ENCODE data around the gene SUFU.

Gene SUFU

GRCh38 chr10:102631525-102632393 lies 128.0 kb downstream of the SUFU start:
- H3K4me3 ChIP-seq (ENCODE audit: low read depth, low read length) = no peak overlapping the region

DNA sequence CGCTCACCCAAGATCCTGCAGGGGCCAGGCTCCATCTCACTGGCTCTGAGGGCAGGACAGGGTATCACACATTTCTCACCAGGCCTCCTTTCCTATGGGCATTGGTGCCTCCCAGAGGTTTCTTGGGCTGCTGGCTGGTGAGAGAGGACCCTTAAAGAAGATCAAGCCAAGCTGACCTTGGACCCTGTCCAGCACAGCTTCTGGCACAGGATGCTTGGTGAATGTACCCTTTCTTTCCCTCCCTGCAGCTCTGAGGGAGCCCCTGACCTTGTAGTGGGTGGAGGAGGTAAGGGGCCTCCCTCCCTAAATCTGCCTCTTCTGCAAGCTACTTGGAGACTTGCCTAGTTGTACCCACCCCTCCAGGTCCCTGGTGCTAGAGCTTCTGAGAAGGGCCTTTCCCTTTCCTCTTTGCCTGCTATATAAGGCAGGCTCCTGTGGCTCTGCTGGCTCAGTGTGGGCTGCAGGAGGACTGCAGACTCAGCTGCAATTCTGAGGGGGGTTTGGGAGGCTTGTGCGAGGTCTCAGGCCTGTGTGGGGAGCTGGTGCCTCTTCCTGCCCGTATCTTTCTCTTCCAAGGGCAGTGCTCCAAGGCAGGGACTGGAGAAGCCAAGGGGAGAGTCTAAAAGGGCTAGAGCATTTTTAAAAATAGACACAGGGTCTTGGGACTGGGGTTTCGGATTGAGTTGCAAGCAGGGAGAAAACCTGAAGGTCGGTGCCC lies 128.8 kb downstream of the SUFU start:
- H3K4me3 ChIP-seq (ENCODE audit: low read depth, low read length) = no peak overlapping the region

- H3K4me3 ChIP-seq (ENCODE audit: low read depth, low read length) = no peak overlapping the region
Measured at GRCh38 chr10:102633287-102633686, 129.5 kb downstream of the SUFU start.

DNA sequence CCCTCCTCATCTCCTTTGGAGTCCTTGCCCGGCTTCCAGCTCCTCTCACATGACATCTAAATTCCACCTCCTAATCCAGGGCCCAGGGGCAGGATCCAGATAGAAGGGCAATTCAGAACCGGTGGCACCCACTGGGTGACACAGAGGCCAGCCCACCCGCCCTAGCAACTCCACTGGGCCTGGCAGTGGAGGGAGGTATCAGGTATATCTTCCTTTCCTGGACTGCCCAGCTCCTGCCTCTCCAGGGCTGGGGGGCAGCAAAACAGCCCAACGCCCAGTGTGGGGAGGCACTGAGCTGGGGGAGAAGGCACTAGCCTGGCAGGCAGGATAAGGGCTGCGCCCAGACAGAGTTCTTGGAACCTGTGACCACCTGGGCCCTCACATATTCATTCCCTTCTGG lies 130.1 kb downstream of the SUFU start:
- no peak overlapping the region for H3K4me3 ChIP-seq (ENCODE audit: low read depth, low read length)

DNA sequence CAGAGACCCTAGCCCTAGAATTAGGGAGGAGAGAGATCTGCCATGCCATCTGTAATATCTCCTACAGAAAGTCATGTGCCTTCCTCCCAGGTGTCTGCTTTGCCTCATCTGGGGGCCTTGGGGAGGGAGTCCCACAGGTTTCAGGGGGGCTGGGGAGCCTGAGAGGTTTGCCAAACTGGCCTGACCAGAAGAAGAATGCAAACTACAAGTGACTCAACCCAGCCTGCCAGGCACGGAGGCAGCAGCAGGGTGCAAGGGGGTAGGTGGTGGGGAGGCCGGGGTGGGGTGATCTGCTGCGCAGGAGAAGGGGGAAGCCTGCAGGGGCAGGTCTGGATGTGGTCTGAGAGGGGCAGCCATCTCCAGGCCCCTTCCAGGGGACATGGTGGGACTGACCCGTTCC lies 130.9 kb downstream of the SUFU start:
- H3K4me3 ChIP-seq (ENCODE audit: low read depth, low read length) = no peak overlapping the region

GRCh38 chr10:102635377-102635776 lies 131.6 kb downstream of the SUFU start:
- no peak overlapping the region for H3K4me3 ChIP-seq (ENCODE audit: low read depth, low read length)

DNA sequence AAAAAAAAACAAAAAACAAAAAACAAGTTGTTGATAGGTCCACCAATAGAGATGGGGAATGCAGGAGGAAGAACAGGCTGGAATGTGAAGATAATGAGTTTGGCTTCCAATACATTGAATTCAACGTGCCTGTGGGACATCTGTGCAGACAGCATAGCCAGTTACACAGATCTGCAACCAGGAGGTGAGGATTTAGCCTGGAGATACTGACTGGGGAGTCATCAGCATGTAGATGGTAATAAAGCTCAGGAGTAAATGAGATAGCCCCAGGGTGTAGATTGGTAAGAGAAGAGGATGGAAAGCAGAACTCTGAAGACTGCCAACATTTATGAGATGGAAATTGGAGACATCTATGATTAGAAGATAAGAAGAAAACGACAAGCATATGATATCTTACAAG lies 135.8 kb downstream of the SUFU start:
- no peak overlapping the region for H3K4me3 ChIP-seq (ENCODE audit: low read depth, low read length)

DNA sequence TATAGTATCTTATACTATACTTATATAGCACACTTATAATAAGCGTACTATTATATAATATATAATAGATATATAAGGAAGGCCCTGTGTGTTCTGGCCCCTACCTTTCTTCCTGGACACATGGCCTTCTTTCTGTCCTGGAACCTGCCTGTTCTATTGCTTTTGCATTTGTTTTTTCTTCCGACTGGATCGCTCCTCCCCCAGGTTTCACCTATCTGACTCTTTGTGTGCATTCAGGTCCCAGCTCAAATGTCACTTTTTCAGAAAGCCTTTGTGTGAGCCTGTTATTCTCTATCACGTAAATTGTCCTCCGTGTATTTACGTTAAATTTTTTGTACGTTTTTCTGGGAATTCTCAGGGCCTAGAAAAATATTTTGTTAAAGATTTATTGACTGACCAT lies 137.6 kb downstream of the SUFU start:
- peak overlapping the region; percentile 62 for H3K4me3 ChIP-seq (ENCODE audit: low read depth, low read length)

DNA sequence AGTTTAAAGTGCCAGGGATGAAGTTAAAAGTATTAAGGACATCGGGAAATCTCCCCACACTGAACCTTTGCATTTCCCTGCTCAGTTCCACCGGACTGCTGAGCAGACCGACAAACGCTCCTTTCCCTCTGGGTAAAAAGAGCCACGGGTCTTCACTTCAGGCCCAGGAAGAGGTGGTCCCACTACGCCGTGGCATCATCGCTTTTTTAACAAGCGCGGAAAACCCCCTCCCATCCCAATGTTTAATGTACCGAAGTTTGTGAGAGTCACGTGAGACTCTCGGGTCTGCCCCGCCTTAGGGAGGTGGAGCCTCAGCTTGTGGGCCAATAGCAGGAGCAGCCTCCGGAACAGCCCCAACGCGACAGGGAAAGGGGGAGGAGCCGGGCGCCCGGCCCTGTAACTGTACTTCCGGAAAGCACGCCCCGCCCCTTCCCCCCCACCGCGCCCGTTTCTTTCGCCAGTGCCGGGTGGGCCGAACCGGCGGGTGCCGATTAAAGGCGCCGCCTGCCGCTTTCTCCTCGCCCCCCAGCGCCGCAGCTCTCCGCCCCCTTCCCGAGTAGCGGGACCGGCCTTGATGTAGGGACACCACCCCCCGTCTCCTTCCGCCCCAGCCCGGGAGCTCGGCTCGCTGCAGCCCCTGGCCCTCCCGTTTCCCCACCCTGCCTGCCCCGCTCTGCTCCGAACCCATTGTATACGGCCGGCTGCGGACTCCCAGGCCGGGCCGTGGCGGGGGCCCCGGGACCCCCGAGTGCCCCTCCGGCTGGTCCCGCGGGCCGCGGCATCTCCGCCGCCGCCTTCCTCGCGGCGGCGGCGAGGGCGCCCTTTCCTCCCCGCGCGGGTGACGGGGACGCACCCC lies 138.3 kb downstream of the SUFU start:
- peak overlapping the region; percentile 62 for H3K4me3 ChIP-seq (ENCODE audit: low read depth, low read length)

DNA sequence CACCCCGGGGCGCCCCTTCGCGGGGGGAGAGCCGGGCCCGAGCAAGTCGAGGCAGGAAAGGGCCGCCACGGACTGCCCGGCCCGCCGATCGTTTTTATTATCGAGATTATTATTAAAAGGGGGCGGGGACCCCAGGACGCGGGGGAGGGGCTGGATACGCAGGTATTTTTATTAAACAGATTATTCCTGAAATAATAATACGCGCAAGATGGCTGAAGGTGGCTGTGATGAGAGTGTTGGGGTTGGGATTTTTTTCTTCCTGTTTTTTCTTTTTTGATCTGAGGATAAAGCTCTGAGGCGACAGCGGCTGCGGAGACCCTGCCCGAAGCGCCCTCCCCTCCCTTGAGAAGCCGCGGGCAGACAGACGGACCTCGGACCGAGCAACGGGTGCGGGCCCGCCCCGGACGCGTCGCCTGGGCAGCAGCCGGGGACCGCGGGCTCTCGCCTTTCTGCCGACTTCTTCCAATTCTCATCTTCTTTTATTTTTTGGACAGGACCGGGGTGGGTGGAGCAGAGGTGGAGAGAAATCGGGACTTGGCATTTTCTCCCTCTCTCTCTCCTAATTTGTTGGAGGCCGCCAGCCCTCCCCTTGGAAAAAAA lies 139.1 kb downstream of the SUFU start:
- peak overlapping the region; percentile 62 for H3K4me3 ChIP-seq (ENCODE audit: low read depth, low read length)

- peak overlapping the region; percentile 72 for H3K4me3 ChIP-seq (ENCODE audit: low read depth, low read length)
Measured at GRCh38 chr10:102643336-102644065, 139.7 kb downstream of the SUFU start.

GRCh38 chr10:102644066-102644645 lies 140.4 kb downstream of the SUFU start, which contains the start of gene TRIM8:
TSS of gene TRIM8 (plus strand) at chr10:102644479. CDS start at chr10:102644618, 139 bp downstream.
- H3K4me3 ChIP-seq (ENCODE audit: low read depth, low read length) = peak within 1 kb of the TSS; percentile 72

- H3K4me3 ChIP-seq (ENCODE audit: low read depth, low read length) = peak overlapping the region; percentile 72
Measured at GRCh38 chr10:102644646-102645387, 141.0 kb downstream of the SUFU start.

GRCh38 chr10:102645388-102645740 lies 141.6 kb downstream of the SUFU start:
- H3K4me3 ChIP-seq (ENCODE audit: low read depth, low read length) = peak overlapping the region; percentile 72

- peak overlapping the region; percentile 72 for H3K4me3 ChIP-seq (ENCODE audit: low read depth, low read length)
Measured at GRCh38 chr10:102645741-102646609, 142.2 kb downstream of the SUFU start.

DNA sequence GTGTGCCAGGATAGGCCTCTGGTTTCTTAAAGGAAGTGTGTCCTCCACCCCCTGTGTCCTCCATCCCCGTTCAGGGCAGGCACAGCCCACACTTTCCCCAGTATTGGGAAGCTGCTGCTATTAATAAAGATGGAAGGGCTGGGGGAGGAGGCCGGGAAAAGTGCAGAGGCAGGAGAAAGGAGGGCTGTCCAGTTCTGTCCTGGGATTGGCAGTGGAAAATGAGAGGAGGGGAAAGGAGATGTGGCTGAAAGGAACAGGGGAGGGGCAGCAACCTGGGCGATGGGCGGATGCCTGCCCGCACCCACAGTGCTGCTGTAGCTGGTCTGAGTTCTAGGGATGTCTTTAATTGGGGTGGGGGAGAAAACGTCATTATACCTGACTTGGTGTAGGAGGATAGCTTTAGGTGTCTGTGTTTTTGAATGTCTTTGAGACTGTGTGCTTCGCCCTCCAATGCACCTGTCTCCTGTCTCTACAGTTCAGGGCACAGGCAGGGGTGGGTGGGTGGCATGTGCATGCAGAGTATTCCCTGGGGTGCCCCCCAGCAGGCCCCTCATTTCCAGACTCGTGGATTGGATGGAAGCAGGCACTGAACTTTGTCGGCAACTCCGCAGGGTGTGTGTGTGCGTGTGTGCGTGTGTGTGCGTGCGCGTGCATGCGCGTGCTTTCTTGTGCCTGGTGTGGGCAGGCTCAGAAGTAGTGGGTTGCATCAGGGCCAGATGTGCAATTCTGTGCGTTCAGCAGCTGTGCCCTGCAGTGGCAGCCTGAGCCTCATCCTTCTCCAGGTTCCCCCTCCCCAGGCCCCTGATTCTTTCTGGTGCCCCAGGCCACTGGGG lies 143.1 kb downstream of the SUFU start:
- peak overlapping the region; percentile 72 for H3K4me3 ChIP-seq (ENCODE audit: low read depth, low read length)

Measured in iPS-11a (cell line).